Stimulated activated CD8-positive, alpha-beta memory T cell treated with anti-CD3 and anti-CD28 coated beads, Interleukin-2, amount 100 ng/mL, for 48 hours (primary cell): ENCODE measurements around the gene SARM1.
"Not testable (repeated sequence)": the region's sequence is repeated elsewhere in the genome, so short reads cannot be mapped to it uniquely, and the experiment has no call there.

Experiments used
- DNase-seq, 2 donors: peaks; one replicate each; pipeline ENCODE4 v3.0.0-alpha.2; 2020; ENCODE audit warnings: low read depth in 2 of 2

The SARM1 gene

DNA sequence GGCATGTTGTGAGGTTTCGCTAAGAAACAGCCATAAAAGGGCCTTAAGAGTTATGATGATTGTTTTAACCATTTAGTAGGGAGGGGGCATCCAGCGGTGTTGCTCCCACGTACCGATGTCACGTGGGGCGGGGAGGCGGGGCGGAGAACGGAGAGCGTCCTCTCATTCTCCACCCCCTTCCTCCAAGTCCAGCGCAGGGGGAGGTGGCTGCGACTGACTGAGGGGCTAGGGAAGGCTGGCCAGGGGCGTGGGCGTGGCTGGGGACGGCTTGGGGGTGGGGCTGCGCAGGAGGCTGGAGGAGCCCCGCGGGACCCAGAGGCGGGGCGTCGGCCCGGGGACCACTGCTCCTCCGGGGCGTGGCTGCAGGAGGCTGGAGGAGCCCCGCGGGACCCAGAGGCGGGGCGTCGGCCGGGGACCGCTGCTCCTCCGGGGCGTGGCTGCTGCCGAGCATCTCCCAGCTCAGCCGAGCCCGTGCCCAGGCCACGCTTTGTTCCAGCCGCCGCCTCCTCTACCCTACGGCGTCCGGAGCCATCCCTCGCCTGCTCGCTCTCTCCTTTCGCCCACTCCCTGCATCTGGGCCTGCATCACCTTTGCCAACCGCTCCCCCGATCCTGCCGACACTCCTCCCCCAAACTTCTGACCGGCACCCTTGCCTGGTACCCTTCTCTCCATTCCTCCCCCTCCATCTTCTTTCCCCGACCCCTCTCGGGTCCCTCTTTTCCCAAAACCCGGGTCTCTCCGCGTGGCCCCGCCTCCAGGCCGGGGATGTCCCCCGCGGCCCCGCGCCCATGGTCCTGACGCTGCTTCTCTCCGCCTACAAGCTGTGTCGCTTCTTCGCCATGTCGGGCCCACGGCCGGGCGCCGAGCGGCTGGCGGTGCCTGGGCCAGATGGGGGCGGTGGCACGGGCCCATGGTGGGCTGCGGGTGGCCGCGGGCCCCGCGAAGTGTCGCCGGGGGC, at the start of gene SARM1:
Gene SARM1 (plus strand): TSS at position 450 of the 958 bp plus-strand sequence. CDS start 339 bp downstream, at position 789.
- DNase-seq, result peak; percentile 86 to 89

DNA sequence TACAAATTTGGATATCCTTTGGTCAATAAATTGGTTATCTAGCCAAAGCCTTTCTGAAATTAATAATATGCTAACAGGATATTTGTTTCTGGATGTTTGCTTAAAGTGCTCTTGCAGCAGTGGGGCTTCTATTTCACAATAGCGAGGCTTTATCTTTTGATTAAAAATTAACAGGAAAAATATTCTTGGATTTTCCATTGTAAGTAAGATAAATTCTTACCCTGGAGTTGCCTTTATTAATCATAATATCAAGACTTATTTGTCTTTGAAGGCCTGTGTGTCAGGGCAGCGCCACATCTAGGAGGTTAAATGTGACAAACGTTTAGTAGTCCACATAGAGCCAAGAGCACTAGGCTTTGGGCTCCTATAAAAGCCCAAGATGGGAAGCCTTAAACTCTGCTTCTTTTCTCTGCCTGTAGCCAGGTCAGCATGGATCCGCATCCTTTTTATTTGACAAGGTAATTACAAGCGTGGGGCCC, 47.2 kb upstream of the SARM1 start:
- no peak for DNase-seq

DNA sequence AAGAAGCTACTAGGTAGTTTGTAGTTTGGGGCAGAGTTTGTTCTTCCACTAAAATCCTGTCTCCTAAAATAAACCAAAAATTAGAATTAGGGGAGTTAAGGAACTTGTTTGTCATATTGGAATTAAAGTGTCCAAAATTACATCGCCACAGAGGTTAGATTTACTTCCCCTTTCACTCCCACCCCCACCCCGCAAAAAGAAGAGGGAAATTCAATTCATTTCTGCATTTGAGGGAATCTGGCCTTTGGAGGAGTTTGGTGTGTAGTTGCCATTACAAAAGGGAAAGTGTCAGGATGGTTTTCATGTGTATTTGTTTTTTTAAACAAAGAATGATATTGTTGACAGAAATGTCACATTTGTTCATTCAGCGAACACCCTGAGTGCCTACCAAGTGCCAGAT, 46.7 kb upstream of the SARM1 start:
- DNase-seq, result no peak

DNA sequence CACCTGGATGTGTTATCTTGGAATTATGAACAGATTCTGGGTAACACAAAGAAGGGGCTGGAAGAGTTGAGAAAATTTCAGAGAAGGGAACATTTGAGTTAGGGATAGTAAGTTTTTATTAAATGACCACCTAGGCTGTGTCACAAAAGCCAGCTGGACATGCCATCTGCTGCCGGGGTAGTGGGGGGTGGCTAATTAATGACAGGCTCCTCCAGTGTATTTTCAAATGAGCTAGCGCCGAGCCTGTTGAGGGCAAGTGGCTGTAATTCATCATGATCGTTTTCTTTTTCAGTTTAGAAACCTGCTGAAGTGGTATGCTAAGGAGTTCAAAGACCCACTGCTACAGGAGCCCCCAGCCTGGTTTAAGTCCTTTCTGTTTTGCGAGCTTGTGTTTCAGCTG, 46.3 kb upstream of the SARM1 start:
- DNase-seq, result no peak

DNA sequence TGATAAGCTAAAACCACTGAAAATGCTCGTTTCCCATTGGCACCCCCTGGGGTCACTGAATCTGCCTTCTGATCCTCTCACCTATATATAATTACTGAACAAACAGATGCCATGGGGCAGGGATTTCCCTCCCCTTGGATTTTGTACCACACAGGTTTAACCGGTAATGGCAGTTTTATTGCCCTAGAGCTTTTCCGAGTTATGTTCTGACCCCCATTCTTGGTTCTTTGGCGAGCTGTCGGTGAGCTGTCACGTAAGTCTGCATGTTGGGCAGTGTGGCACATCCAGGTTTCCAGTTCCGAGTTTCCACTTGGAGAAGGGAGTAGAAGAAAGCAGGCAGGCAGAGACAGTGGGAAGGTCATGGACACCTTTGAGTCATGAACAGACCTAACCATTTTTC, 45.4 kb upstream of the SARM1 start:
- DNase-seq, result no peak

DNA sequence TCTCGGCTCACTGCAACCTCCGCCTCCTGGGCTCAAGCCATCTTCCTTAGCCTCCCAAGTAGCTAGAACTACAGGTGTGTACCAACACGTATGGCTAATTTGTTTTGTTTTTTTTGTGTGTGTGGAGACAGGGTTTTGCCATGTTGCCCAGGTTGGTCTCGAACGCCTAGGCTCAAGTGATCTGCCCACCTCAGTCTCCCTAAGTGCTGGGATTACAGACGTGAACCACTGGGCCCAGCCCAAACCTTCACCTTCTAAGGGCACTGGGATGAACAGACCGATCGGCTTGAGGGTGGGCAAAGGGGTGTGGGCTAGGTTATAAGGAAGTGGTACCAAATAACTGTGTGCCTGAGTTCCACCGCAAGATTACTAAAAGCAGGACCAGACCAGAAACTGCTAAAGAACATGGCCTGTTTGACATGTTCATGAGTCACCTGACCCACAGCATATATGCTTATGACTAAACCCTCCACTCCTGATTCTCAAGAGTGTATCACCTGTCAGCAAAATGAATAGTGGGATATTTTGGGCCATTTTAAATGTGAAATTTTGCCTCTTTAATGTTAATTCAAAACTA, 44.4 kb upstream of the SARM1 start:
- DNase-seq, result no peak

- no peak for DNase-seq
These were observed 43.8 kb upstream of the SARM1 start for GRCh38 chr17:28327709-28328108.

DNA sequence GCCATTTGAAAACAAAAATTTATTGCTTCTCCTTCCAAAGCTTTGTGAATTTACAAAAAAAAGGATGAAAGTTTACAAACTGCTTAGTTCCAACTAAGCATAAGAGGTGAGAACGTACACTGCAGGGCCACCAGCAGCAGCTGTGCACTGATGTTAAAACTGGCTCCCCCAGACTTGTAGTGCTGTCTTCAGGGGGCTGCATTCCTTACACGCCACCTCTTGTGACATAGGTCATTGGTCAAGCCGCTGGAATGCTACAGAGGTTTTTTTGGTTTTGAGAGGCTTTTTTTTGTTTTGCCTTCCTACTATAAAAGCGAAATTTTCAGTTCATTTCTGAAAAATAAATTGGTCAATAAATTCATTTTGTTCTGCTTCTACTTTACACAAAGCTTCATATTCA, 43.2 kb upstream of the SARM1 start:
- no peak for DNase-seq

GRCh38 chr17:28330671-28331070, 40.8 kb upstream of the SARM1 start:
- DNase-seq, result no peak

DNA sequence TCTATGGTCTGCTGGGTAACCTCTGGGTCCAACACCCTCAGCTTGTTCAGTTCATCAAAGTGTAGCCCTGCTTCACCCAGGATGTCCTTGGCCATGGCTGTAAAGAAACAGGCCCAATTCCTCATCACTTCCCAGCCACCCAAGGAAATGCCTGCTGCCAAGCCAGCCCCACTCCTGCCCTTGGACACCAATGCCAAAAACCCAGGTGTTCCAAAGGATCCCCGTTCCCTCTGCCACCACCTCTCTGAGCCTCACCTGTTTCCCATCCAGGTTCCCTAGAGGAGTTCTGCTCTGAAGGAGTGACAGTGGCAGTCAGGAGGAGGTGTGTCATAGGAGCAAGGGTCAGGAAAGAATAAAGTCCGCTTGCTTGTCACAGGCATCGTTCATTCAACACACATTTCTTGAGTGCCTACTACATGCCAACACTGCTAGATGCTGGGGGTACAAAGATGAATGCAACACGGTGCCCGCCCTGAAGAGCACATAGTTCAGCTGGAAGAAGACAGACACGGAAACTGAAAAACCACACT, 39.5 kb upstream of the SARM1 start:
- no peak for DNase-seq

DNA sequence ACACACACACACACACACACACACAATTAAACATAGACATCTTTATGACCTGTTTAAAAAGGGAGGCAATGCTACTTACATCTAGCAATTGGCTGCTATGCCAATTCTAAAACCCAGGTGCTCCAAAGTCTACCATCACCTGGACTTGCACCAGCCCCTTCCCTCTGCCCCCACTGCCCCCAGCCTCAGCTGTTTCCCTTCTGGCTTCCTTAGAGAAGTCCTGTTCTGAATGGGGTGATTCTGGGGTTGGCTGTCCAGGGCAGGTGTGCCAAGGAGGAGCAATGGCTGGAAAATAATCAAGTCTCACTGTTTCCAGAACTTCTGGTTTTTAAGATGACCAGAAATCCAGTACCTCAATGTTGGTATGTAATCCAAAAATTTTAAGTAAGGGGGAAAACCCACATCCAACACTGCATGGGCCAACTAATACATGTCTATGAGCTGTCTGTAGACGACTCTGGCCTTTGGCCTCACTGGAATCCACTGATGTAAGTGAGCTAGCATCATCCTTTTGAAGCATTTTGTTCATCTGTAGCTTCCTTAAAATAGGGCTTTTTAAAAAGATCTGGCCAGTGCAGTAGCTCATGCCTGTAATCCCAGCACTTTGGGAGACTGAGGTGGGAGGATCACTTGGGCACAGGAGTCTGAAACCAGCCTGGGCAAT, 38.3 kb upstream of the SARM1 start:
- no peak for DNase-seq

GRCh38 chr17:28334171-28334570, 37.3 kb upstream of the SARM1 start:
- DNase-seq, result no peak

- DNase-seq, result no peak
These were observed 36.8 kb upstream of the SARM1 start for GRCh38 chr17:28334666-28335200.

- DNase-seq, result peak; percentile 88 to 95
These were observed 36.1 kb upstream of the SARM1 start, which contains the start of the genes IFT20 and TNFAIP1 for GRCh38 chr17:28335201-28335958. Gene IFT20 (minus strand): TSS chr17:28335472. CDS start chr17:28331985, 3,487 bp downstream. Gene TNFAIP1 (plus strand): TSS chr17:28335761. CDS start chr17:28339522, 3,761 bp downstream.

GRCh38 chr17:28335959-28336871, 35.3 kb upstream of the SARM1 start:
- DNase-seq, result no peak

DNA sequence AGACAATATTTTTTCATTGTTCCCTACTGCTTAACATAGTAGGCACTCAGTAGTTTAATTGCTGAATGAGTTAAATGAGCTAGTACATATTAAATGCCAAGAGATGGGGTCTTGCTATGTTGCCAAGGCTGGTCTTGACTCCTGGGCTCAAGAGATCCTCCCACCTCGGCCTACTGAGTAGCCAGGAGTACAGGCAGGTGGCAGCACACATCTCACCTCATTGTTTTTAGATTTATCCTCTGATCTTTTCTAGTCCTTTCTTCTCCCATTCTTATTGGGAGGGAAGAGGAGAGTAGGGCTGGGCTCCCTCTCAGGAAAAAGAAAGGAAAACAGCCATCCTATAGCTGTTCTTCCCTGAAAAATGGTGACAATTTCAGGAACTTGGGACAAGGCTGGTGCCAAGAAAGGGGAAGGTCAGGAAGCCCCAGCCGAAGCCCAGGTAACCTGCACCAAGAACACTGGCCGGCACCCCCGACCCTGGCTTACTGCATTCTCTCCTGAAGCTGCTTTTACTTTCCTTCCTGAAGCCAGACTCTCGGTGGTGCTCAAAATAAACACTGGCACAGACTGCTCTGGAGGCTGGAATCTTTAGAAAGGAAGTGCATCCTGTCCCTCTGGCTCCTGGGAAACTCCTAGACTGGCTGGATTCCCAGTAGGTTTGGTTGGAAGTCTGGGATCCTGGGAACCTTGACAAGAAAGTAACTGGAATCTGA, 33.3 kb upstream of the SARM1 start:
- no peak for DNase-seq

- DNase-seq, result not testable (repeated sequence)
These were observed 32.7 kb upstream of the SARM1 start for GRCh38 chr17:28338769-28339212.

DNA sequence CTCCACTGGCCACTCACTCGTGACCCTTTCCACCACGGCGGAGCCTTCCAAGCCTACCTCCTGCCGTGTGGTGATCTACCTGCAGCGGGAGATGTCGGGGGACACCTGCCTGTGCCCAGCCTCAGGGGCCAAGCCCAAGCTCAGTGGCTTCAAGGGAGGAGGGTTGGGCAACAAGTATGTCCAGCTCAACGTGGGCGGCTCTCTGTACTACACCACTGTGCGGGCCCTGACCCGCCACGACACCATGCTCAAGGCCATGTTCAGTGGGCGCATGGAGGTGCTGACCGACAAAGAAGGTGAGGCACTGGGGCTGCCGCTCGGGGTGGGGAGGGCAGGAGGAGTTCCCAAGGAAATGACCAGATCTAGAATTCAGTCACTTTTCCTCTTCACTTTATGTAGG, 32.1 kb upstream of the SARM1 start:
- no peak for DNase-seq

- DNase-seq, result no peak
These were observed 31.1 kb upstream of the SARM1 start for GRCh38 chr17:28340374-28340773.
